NCI-H1105 (cell line): ENCODE results near the gene NCF1.
"Not testable (repeated sequence)": the region's sequence is repeated elsewhere in the genome, so short reads cannot be mapped to it uniquely, and the experiment has no call there.

ENCODE experiments used
- DNase-seq: peaks from one replicate; lab custom pipeline; 2025; lab: John Stamatoyannopoulos, UW

Gene NCF1

DNA sequence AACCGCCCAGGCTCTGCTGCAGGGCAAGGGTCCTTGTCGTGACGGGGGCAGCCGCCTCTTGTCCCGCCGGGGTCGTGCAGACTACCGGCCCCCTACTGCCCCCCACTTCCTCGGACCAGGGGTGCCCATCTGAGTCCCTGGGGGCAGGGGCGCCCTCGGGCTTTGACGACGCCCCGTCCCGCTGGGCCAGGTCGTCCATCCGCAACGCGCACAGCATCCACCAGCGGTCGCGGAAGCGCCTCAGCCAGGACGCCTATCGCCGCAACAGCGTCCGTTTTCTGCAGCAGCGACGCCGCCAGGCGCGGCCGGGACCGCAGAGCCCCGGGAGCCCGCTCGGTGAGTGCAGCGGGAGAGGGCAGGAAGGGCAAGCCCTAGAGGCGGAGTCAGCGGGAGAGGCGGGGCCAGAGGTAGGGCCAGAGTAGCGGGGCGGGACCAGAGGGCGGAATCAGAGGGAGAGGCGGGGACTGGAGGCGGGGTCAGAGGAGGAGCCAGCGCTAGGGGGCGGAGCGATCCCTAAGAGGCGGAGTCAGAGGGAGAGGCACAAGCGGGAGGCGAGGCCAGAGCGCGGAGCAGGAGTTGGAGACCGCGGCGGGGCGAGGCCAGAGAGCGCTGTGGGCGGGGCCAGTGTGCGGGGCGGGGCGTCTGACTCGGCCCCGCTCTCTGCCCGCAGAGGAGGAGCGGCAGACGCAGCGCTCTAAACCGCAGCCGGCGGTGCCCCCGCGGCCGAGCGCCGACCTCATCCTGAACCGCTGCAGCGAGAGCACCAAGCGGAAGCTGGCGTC is 14.7 kb downstream of the NCF1 start:
- peak; percentile 45 for DNase-seq

- DNase-seq: not testable (repeated sequence)
Observed at GRCh38 chr7:74789200-74789736, 15.5 kb downstream of the NCF1 start.

- not testable (repeated sequence) for DNase-seq
Observed at GRCh38 chr7:74797848-74798622, 24.2 kb downstream of the NCF1 start.

DNA sequence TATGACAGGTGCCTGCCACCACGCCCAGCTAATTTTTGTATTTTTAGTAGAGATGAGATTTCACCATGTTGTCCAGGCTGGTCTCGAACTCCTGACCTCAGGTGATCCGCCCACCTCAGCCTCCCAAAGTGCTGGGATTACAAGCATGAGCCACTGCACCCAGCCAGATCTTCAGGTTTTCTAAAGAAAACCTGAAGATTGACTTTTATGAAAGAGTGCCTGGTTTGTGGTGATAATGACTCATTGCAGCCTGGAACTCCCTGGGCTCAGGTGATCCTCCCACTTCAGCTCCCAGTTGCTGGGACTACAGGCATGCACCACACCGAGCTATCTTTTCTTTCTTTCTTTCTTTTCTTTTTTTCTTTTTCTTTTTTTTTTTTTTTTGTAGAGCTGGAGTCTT is 24.8 kb downstream of the NCF1 start:
- DNase-seq: not testable (repeated sequence)

DNA sequence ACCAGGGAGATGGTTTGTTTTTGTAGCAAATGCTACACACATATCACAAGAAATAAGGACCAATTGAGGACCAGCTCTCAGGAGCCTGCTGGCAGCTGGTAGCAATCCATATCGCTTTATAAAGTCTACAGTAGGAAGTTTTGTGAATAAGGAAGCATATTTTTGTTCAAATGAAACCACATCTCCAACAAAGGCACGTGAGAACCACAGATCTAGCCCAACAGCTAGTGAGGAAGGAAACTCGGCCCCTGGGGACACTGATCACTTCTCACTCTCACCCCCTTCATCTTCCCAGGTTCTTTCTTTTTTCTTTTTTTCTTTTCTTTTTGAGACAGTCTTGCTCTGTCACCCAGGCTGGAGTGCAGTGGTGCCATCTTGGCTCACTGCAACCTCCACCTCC is 42.1 kb downstream of the NCF1 start:
- not testable (repeated sequence) for DNase-seq

- DNase-seq: not testable (repeated sequence)
Observed at GRCh38 chr7:74820146-74820805, 46.5 kb downstream of the NCF1 start.

- not testable (repeated sequence) for DNase-seq
Observed at GRCh38 chr7:74821259-74821658, 47.4 kb downstream of the NCF1 start.

DNA sequence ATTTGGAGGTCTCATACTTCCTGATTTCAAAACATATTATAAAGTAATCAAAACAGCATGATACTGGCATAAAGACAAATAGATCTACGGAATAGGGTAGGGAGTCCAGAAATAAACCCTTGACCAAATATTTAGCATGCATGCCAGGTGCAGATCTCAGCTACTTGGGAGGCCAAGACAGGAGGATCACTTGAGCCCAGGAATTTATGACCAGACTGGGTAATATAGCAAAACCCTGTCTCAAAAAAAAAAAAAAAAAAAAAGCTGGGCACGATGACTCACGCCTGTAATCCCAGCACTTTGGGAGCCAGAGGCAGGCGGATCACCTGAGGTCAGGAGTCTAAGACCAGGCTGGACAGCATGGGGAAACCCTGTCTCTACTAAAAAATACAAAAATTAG is 56.1 kb downstream of the NCF1 start:
- DNase-seq: not testable (repeated sequence)

GRCh38 chr7:74830411-74830810 is 56.6 kb downstream of the NCF1 start:
- DNase-seq: not testable (repeated sequence)
